ENCODE results near the gene PER3.

DNA sequence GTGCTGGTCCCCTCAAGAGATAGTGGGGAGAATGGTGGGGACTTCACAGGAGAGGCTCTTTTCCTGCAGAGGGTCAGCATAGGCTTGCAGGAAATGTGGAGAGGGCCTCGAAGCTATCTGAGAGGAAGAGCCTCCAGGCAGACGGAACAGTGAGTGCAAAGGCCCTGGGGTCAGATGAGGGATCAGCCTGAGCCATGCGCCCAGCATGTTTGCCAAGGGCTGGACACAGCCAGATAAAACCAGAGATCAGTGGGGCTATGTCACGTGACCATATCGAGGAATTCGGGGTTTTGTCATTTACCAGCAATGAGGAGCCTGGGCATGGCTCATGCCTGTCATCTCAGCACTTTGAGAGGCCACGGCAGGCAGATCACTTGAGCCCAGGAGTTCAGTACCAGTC is 75.3 kb downstream of the PER3 start:
- TF ChIP-seq, protein P1, sequence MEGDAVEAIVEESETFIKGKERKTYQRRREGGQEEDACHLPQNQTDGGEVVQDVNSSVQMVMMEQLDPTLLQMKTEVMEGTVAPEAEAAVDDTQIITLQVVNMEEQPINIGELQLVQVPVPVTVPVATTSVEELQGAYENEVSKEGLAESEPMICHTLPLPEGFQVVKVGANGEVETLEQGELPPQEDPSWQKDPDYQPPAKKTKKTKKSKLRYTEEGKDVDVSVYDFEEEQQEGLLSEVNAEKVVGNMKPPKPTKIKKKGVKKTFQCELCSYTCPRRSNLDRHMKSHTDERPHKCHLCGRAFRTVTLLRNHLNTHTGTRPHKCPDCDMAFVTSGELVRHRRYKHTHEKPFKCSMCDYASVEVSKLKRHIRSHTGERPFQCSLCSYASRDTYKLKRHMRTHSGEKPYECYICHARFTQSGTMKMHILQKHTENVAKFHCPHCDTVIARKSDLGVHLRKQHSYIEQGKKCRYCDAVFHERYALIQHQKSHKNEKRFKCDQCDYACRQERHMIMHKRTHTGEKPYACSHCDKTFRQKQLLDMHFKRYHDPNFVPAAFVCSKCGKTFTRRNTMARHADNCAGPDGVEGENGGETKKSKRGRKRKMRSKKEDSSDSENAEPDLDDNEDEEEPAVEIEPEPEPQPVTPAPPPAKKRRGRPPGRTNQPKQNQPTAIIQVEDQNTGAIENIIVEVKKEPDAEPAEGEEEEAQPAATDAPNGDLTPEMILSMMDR (IDR thresholded peaks at IDR 0.05): no peak
- TF ChIP-seq POLR2A (IDR thresholded peaks at IDR 0.05): no peak

Data from right lobe of liver (tissue), 4 donors.